ENCODE data around the gene LSP1. TPM values are rescaled to one million over a fixed set of nuclear protein-coding genes. Genes with fewer than 3 reads are reported as not detected.

The LSP1 gene
- total RNA-seq, 3 donors from 2014 or later, result 21.4 to 36.0 (median 23.6) TPM

DNA sequence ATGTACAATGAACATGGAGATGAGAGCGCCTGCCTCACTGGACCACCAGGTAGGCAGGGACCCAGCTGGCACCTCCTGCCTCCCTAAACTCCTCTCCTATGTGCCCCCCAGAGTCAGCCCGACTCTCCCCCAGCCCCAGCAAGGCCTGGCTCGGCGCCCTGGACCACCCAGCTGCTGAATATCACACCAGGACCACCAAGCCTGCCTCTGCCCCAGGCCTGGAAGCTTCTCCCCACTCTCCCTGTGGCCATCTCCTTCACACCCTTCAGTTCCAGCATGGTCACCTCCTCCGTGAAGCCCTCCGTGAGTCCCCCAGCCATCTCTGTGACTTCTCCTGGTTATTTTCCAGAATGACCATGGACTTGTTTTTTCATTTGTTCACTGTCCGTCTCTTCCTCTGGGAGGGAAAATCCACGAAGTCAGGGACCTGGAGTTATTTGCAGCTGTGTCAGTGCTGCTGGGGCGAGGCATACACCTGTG is 6.4 kb upstream of the LSP1 start:
- intact Hi-C loops (cut with DNase I; ENCODE audit: low total_unique reads), result no loop called here
- H3K4me3 ChIP-seq, result no peak overlapping the region
- no peak overlapping the region for H3K27ac ChIP-seq
- TF ChIP-seq POLR2AphosphoS5 (IDR thresholded peaks at IDR 0.05), result no peak
- TF ChIP-seq POLR2A (IDR thresholded peaks at IDR 0.05), result no peak
- TF ChIP-seq, protein P1, sequence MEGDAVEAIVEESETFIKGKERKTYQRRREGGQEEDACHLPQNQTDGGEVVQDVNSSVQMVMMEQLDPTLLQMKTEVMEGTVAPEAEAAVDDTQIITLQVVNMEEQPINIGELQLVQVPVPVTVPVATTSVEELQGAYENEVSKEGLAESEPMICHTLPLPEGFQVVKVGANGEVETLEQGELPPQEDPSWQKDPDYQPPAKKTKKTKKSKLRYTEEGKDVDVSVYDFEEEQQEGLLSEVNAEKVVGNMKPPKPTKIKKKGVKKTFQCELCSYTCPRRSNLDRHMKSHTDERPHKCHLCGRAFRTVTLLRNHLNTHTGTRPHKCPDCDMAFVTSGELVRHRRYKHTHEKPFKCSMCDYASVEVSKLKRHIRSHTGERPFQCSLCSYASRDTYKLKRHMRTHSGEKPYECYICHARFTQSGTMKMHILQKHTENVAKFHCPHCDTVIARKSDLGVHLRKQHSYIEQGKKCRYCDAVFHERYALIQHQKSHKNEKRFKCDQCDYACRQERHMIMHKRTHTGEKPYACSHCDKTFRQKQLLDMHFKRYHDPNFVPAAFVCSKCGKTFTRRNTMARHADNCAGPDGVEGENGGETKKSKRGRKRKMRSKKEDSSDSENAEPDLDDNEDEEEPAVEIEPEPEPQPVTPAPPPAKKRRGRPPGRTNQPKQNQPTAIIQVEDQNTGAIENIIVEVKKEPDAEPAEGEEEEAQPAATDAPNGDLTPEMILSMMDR (IDR thresholded peaks at IDR 0.05), result no peak
- H3K27me3 ChIP-seq, result no peaks in the 10 kb centered on the region
- no peaks in the 10 kb centered on the region for H3K36me3 ChIP-seq
- no peaks in the 10 kb centered on the region for H3K9me3 ChIP-seq
- no peaks in the 10 kb centered on the region for H3K4me1 ChIP-seq
- DNase-seq (ENCODE audit: low spot score in 2 of 2), result no peak

DNA sequence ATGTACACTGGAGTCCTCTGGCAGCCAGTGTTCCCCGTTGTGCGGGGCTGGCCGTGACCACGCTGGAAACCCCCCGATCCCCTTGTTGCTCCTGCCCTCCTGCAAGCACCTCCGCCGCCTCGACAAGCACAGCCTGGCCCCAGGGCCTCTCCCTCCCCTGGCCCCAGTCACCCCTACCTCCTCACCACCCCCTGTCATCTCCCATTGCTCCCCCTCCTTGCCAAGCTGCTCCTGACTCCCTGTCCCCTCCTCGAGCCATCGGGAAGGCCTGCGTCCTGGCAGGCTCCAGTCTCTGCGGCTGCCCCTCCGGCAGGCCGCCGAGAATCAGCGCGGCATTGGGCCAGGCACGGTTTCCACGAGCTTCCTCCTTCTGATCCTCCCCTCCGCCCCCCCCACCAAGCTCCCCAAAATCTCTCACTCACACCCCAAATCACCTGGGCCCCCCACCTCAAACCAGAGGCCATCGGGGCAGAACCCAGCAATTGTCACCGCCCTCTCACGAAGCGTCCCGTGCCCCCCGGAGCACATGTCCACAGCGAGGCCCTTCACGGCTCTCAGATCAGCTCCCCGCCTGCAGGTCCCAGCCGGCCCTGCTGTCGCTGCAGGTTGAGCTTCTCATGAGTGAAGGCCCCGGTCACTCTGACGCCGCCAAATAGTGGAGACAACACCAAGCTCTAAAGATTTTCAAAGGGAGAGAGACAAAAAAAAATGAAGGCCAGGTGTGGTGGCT is 5.7 kb upstream of the LSP1 start:
- no peaks in the 10 kb centered on the region for H3K9me3 ChIP-seq
- no peak for DNase-seq (ENCODE audit: low spot score in 2 of 2)
- H3K27me3 ChIP-seq, result no peaks in the 10 kb centered on the region
- H3K4me3 ChIP-seq, result no peak overlapping the region
- no peaks in the 10 kb centered on the region for H3K4me1 ChIP-seq
- H3K36me3 ChIP-seq, result no peaks in the 10 kb centered on the region
- intact Hi-C loops (cut with DNase I; ENCODE audit: low total_unique reads), result no loop called here
- H3K27ac ChIP-seq, result no peak overlapping the region
- TF ChIP-seq POLR2A (IDR thresholded peaks at IDR 0.05), result no peak
- TF ChIP-seq, protein P1 (IDR thresholded peaks at IDR 0.05), result no peak
- no peak for TF ChIP-seq POLR2AphosphoS5 (IDR thresholded peaks at IDR 0.05)

DNA sequence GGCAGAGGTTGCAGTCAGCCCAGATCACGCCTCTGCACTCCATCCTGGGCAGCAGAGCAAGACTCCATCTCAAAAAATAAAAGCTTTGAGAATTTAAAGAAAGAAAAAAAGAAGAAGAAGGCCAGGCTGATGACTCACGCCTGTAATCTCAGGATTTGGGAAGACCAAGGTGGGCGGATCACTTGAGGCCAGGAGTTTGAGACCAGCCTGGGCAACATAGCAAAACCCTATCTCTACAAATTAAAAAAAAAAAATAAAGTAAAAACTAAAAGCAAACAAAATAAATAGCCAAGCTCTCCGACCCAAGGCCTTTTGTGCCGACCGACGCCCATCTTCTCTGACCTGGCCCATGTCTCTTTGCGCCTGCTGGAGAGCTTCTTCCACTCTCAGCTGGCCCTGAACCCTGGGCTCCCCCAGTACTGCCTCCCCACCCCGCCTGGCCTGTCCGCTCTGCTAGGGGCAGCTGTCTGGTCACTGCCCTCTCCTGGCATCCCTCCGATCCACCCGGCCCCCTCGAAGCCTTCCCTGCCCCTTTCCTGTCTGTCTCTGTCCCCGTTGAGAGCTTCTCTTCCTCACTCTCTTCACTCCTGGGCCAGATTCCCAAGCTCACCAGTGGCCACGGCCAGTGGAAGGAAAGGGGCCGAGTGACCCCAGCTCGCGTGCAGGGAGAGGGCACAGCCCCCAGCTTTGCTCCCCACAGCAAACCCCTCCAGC is 4.8 kb upstream of the LSP1 start:
- Histone ChIP-seq H3K27me3 (no peaks in the 10 kb centered on the region), H3K9me3 (no peaks in the 10 kb centered on the region), H3K36me3 (no peaks in the 10 kb centered on the region), H3K27ac (no peak overlapping the region), H3K4me3 (no peak overlapping the region), H3K4me1 (no peaks in the 10 kb centered on the region)
- intact Hi-C loops (cut with DNase I; ENCODE audit: low total_unique reads), result no loop called here
- TF ChIP-seq, protein P1 (IDR thresholded peaks at IDR 0.05), result no peak
- no peak for TF ChIP-seq POLR2A (IDR thresholded peaks at IDR 0.05)
- no peak for TF ChIP-seq POLR2AphosphoS5 (IDR thresholded peaks at IDR 0.05)
- DNase-seq (ENCODE audit: low spot score in 2 of 2), result no peak

DNA sequence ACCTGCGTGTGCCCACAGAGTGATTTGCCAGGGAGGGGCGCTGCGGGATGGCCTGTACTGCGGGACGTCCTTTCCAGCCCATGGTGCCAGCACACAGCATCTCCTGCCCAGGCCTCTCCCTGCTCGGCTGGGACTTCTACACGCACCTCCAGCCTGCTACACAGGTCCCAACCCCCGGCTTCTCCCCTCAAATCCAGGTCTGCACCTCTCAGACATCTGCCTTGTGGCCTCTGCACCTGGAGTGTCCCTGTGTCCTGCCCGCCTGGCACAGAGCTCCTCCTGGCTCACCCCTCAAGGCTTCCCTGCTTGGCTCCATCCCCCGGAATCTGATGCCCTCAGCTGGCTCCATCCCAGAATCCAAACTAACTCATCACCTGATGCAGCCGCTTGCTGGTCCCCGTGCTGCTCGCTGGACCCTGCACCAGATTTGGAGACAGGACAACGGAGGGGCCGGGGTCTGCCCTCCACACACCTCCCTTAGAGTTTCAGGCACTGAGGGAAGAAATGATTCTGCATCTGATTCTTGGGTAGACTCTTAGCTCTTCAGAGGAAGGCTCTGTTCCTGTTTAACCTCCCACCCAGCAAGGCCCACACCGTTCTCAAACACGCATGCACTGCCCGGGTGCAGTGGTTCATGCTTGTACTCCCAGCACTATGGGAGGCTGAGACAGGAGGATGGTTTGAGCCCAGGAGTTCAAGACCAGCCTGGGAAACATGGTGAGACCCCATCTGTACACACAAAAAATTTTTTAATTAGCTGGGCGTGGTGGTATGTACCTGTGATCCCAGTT is 4.0 kb upstream of the LSP1 start:
- intact Hi-C loops (cut with DNase I; ENCODE audit: low total_unique reads), result no loop called here
- Histone ChIP-seq H3K4me1 (no peaks in the 10 kb centered on the region), H3K4me3 (no peak overlapping the region), H3K27ac (no peak overlapping the region), H3K9me3 (no peaks in the 10 kb centered on the region), H3K36me3 (no peaks in the 10 kb centered on the region), H3K27me3 (no peaks in the 10 kb centered on the region)
- DNase-seq (ENCODE audit: low spot score in 2 of 2), result no peak
- TF ChIP-seq POLR2A (IDR thresholded peaks at IDR 0.05) (no peak), POLR2AphosphoS5 (IDR thresholded peaks at IDR 0.05) (no peak)
- TF ChIP-seq, protein P1 (IDR thresholded peaks at IDR 0.05), result no peak
